Inflammatory macrophage treated with lipopolysaccharide for 1 hour (primary cell): ENCODE results near the gene BFAR.
"Not testable (repeated sequence)": the region's sequence is repeated elsewhere in the genome, so short reads cannot be mapped to it uniquely, and the experiment has no call there.

Experiments
- DNase-seq, 2 donors: peaks; one replicate each; pipeline ENCODE4 v3.0.0-alpha.2; 2020 to 2022

The BFAR gene

GRCh38 chr16:14701859-14702258 is 69.1 kb downstream of the BFAR start:
- DNase-seq = not testable (repeated sequence)

GRCh38 chr16:14702672-14703071 is 69.9 kb downstream of the BFAR start:
- DNase-seq = not testable (repeated sequence)

DNA sequence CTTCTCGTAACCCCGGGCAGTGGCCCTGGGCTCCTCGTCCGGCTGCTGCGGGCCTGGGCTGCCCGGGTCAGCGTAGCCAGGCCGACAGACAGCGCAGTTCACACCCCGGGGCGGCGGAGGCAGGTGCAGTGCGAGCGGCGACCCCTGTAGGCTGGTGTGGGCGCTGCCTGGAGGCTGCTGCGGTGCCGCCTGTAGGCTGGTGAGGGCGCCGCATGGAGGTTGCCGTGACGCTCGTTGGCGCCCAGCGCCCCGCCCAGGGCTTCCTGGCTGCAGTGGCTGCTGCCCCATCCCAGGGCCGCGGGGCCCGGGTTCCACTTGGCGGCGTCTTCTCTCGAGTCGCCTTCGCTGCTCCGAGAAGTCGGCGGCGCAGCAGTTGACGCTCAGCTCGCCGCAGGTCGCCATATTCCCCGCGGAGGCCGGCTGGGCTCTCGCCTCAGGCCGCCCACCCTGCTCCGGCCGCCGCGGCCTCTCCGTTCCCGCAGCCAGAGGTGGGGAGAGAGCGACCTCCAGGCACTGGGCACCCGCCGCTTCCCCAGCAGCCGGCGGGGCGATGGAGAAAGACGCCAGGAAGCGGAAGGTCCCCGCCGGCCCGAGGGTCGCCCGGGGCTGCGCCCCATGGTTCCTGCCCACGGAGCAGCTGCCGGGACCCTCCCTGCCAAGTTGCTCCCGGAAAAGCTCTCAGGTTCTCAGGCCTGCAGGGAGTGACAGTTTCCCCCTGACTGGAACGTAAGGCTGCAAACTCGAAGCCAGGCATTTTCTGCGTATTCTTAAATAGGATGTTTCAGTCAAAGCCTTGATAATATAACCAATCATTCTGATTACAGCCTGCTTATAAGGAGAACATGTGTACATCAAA is 70.6 kb downstream of the BFAR start, which contains the start of gene NPIPA3:
NPIPA3 (plus strand) TSS at position 256 of the 856 bp plus-strand sequence. CDS start 5,533 bp downstream, outside the sequence.
- not testable (repeated sequence) for DNase-seq
